SK-N-SH (cell line): ENCODE measurements around the gene RPRML. TPM values are rescaled to one million over a fixed set of nuclear protein-coding genes. Genes with fewer than 3 reads are reported as not detected.

Experiments used
- CTCF ChIA-PET: fragments of 300-600, 350-600 bp; formaldehyde crosslinking; extraction: SDS; loops from one replicate; lab custom pipeline; 2021; lab: Yijun Ruan, JAX
- POLR2A ChIA-PET: fragments of 350-600 bp; sonication (Branson Sonifier 250); formaldehyde crosslinking; extraction: SDS; loops from one replicate; lab custom pipeline; 2020; ENCODE audit warnings: antibody characterized with exemption, inconsistent platforms; lab: Yijun Ruan, JAX
- DNase-seq: peaks from one replicate; pipeline ENCODE4 v3.0.0; 2012
- H2AFZ ChIP-seq: fragments of 200-600 bp; sonication (generic); 2 replicates; pipeline ENCODE4 v1.8.1; 2016; ENCODE audit warnings: antibody characterized with exemption, mild to moderate bottlenecking, low read depth
- H3F3A ChIP-seq: fragments of 200-600 bp; sonication (generic); replicated peaks from 2 replicates; pipeline ENCODE3; 2016; ENCODE audit warnings: antibody characterized with exemption, mild to moderate bottlenecking; ENCODE audit not compliant: insufficient read depth
- H3K27ac ChIP-seq, 2 experiments: fragments of 200-500 bp in 1 of 2; fragments of 200-600 bp in 1 of 2; sonication (Bioruptor generic) in 1 of 2; sonication (generic), shearing (Covaris generic) in 1 of 2; 2 replicates each; pipeline versions ENCODE4 v1.5.1 to v1.6.1; 2014 to 2016; ENCODE audit warnings: low read depth in 2 of 2, inconsistent platforms in 1 of 2, low read length in 1 of 2, mild to moderate bottlenecking in 1 of 2, mixed read lengths in 1 of 2
- H3K27me3 ChIP-seq: fragments of 200-600 bp; sonication (generic), shearing (Covaris generic); 2 replicates; pipeline ENCODE4 v1.6.1; 2016; ENCODE audit warnings: mixed run types; ENCODE audit not compliant: insufficient read depth
- H3K36me3 ChIP-seq, 2 experiments: fragments of 200-500 bp in 1 of 2; fragments of 200-600 bp in 1 of 2; sonication (Bioruptor generic) in 1 of 2; sonication (generic) in 1 of 2; replicated peaks in 1 of 2; 2 replicates each; pipeline versions ENCODE3 to v1.5.1; 2014 to 2016; ENCODE audit warnings: low read length in 1 of 2, mild to moderate bottlenecking in 1 of 2; ENCODE audit not compliant: insufficient read depth in 2 of 2, control insufficient read depth in 1 of 2
- H3K4me1 ChIP-seq, 2 experiments: fragments of 200-500 bp in 1 of 2; fragments of 200-600 bp in 1 of 2; sonication (Bioruptor generic) in 1 of 2; sonication (generic), shearing (Covaris generic) in 1 of 2; 2 replicates each; pipeline versions ENCODE4 v1.5.1 to v1.6.1; 2014 to 2016; ENCODE audit warnings: low read depth in 1 of 2, low read length in 1 of 2, mixed run types in 1 of 2; ENCODE audit not compliant: insufficient read depth in 2 of 2, control insufficient read depth in 1 of 2
- H3K4me2 ChIP-seq: fragments of 200-600 bp; sonication (generic), shearing (Covaris generic); 2 replicates; pipeline ENCODE4 v1.6.1; 2017; ENCODE audit warnings: mixed run types
- H3K4me3 ChIP-seq, 2 experiments: fragments of 200-500 bp in 1 of 2; fragments of 200-600 bp in 1 of 2; sonication (Bioruptor generic) in 1 of 2; sonication (generic), shearing (Covaris generic) in 1 of 2; 2 replicates each; pipeline versions ENCODE4 v1.5.1 to v1.8.1; 2014 to 2016; ENCODE audit warnings: low read depth in 2 of 2, inconsistent platforms in 1 of 2, low read length in 1 of 2, mild to moderate bottlenecking in 1 of 2, mixed read lengths in 1 of 2, moderate library complexity in 1 of 2
- H3K79me2 ChIP-seq: fragments of 200-600 bp; sonication (generic); 2 replicates; pipeline ENCODE4 v1.8.1; 2017; ENCODE audit warnings: mild to moderate bottlenecking; ENCODE audit not compliant: insufficient read depth
- H3K9ac ChIP-seq: fragments of 200-600 bp; sonication (generic); 2 replicates; pipeline ENCODE4 v1.6.1; 2017; ENCODE audit warnings: mixed run types
- H3K9me2 ChIP-seq: fragments of 200-600 bp; sonication (generic); 2 replicates; pipeline ENCODE4 v1.6.1; 2017; ENCODE audit warnings: mixed run types
- H3K9me3 ChIP-seq: fragments of 200-600 bp; sonication (generic); 2 replicates; pipeline ENCODE4 v1.6.1; 2017; ENCODE audit warnings: mixed run types, mild to moderate bottlenecking, moderate library complexity
- H4K20me1 ChIP-seq: fragments of 200-600 bp; sonication (generic); 2 replicates; pipeline ENCODE4 v1.6.1; 2017; ENCODE audit warnings: mild to moderate bottlenecking, mixed run types; ENCODE audit not compliant: insufficient read depth
- CHD2 ChIP-seq: fragments of 150-350 bp; IDR thresholded peaks from 2 replicates; pipeline ENCODE4 v1.6.1; 2018; ENCODE audit warnings: low read length; ENCODE audit not compliant: partially characterized antibody
- EP300 ChIP-seq, 2 experiments: IDR thresholded peaks; 2 replicates each; pipeline versions ENCODE4 v1.4.0 to v1.6.1; 2012; ENCODE audit warnings: borderline replicate concordance in 1 of 2, low read depth in 1 of 2, low read length in 1 of 2
- FOXJ3 ChIP-seq: sonication (generic); formaldehyde crosslinking; IDR thresholded peaks from 2 replicates; pipeline ENCODE4 v1.5.1; 2020; ENCODE audit warnings: mild to moderate bottlenecking, missing genetic modification reagents
- FOXM1 ChIP-seq: IDR thresholded peaks from 2 replicates; pipeline ENCODE4 v1.4.0; 2012; ENCODE audit warnings: low read depth, mild to moderate bottlenecking
- MXI1 ChIP-seq: IDR thresholded peaks from 2 replicates; pipeline ENCODE4 v1.6.1; 2012; ENCODE audit warnings: mild to moderate bottlenecking, low read depth, low read length, improper control_type of control experiment
- RCOR1 ChIP-seq: fragments of 150-350 bp; IDR thresholded peaks from 2 replicates; pipeline ENCODE4 v1.6.1; 2017; ENCODE audit warnings: antibody characterized with exemption, low read length
- USF1 ChIP-seq: IDR thresholded peaks from 2 replicates; pipeline ENCODE4 v1.4.0; 2012; ENCODE audit warnings: low read depth, borderline replicate concordance
- USF2 ChIP-seq: fragments of 150-350 bp; IDR thresholded peaks from 2 replicates; pipeline ENCODE4 v1.6.1; 2017; ENCODE audit warnings: antibody characterized with exemption, low read length, low read depth, borderline replicate concordance
- WGBS: methylation state at CpG from one replicate; pipeline ENCODE4 v1.1.6; 2017; ENCODE audit warnings: low lambda C conversion rate; 5-methylcytosine and 5-hydroxymethylcytosine counted together
- polyA plus RNA-seq, 3 experiments: library from polyadenylated mRNA; depleted of rRNA; stranded (reverse); fragments of >200 nt; gene quantifications; 2 replicates each; pipeline ENCODE4 v1.2.3, GENCODE V29; 2012

The RPRML gene
- polyA plus RNA-seq, 1 of the 3 experiments (the other 2 are of a cell fraction): not detected

- 47% methylated on average over 5 of the region's 5 CpGs for WGBS
- CTCF ChIA-PET: interaction anchor here (0.8 to 5.6 kb wide), 7 partner anchors 10 to 144 kb away, joined by 3 to 37 read pairs (median 4); no protein-coding TSS in a partner anchor
- no peaks in the 10 kb centered on the region for H3F3A ChIP-seq
These were observed 5.8 kb upstream of the RPRML start for GRCh38 chr17:46984892-46985291.

GRCh38 chr17:46984341-46984740 is 5.3 kb upstream of the RPRML start:
- Histone ChIP-seq H4K20me1 (no peaks in the 10 kb centered on the region), H3K9me3 (no peaks in the 10 kb centered on the region), H3K79me2 (no peaks in the 10 kb centered on the region), H3K9ac (no peak overlapping the region), H2AFZ (no peak overlapping the region), H3F3A (peaks cover 4% of the 10 kb centered on the region), H3K4me1 (peaks cover 0 to 15% of the 10 kb centered on the region in 2 experiments; a peak in 1 of 4 replicates), H3K27me3 (no peaks in the 10 kb centered on the region; the same call in 1 of the 2 replicates), H3K36me3 (no peaks in the 10 kb centered on the region), H3K4me2 (no peak overlapping the region), H3K9me2 (no peaks in the 10 kb centered on the region), H3K4me3 (no peak overlapping the region), H3K27ac (0 out of 4 replicates have a peak overlapping the region, but pooled peaks of 1 of the 2 experiments have one; percentile 11)
- DNase-seq: peak; percentile 63
- TF ChIP-seq EP300 (IDR thresholded peaks at IDR 0.05; ENCODE audit: borderline replicate concordance in 1 of 2, low read depth in 1 of 2, low read length in 1 of 2): peak in 1 of 2 experiments; percentile 33; a peak in 2 of 4 replicates
- TF ChIP-seq MXI1: peak; percentile 19; the same call in 1 of the 2 replicates
- TF ChIP-seq RCOR1: peak; percentile 56
- peak; percentile 11 for TF ChIP-seq CHD2
- no peak for TF ChIP-seq USF1
- CTCF ChIA-PET: interaction anchor here (0.8 to 5.6 kb wide), 8 partner anchors 10 to 201 kb away, joined by 3 to 37 read pairs (median 4); no protein-coding TSS in a partner anchor
- POLR2A ChIA-PET: interaction anchor here (0.9 kb wide), 1 partner anchor 11 kb away, joined by 3 read pairs; no protein-coding TSS in a partner anchor
- 50% methylated on average over 6 of the region's 6 CpGs for WGBS

More at GRCh38 chr17:46984892-46985291, 5.8 kb upstream of the RPRML start:
- Histone ChIP-seq H3K27ac (0 out of 4 replicates have a peak overlapping the region, but pooled peaks of 1 of the 2 experiments have one; percentile 11), H2AFZ (no peak overlapping the region), H3K36me3 (no peaks in the 10 kb centered on the region), H3K9me3 (no peaks in the 10 kb centered on the region), H3K27me3 (no peaks in the 10 kb centered on the region; the same call in 1 of the 2 replicates), H3K4me1 (peaks cover 0 to 13% of the 10 kb centered on the region in 2 experiments; a peak in 1 of 4 replicates), H3K4me2 (no peak overlapping the region), H3K9ac (no peak overlapping the region), H3K9me2 (no peaks in the 10 kb centered on the region), H4K20me1 (no peaks in the 10 kb centered on the region), H3K79me2 (no peaks in the 10 kb centered on the region), H3K4me3 (no peak overlapping the region)
- TF ChIP-seq USF2 (no peak), FOXJ3 (no peak), FOXM1 (no peak)
- POLR2A ChIA-PET: no interaction called here
- no peak for DNase-seq
